LNCaP clone FGC (cell line): ENCODE data around the gene CCDC88C.

Experiments
- DNase-seq: peaks from one replicate; pipeline ENCODE4 v3.0.0-alpha.2; 2011; ENCODE audit warnings: low read depth
- H3K4me3 ChIP-seq: 2 replicates; pipeline ENCODE4 v1.5.1; 2011; ENCODE audit warnings: mild to moderate bottlenecking, low read depth, low read length, control low read depth
- CTCF ChIP-seq: IDR thresholded peaks from 2 replicates; pipeline ENCODE4 v1.5.1; 2012; ENCODE audit warnings: mild to moderate bottlenecking; ENCODE audit not compliant: control insufficient read depth, insufficient read depth; ENCODE audit errors: extremely low read depth

The CCDC88C gene

GRCh38 chr14:91308337-91308736 lies 109.3 kb downstream of the CCDC88C start:
- no peak overlapping the region for H3K4me3 ChIP-seq
- TF ChIP-seq CTCF: no peak
- DNase-seq: no peak

DNA sequence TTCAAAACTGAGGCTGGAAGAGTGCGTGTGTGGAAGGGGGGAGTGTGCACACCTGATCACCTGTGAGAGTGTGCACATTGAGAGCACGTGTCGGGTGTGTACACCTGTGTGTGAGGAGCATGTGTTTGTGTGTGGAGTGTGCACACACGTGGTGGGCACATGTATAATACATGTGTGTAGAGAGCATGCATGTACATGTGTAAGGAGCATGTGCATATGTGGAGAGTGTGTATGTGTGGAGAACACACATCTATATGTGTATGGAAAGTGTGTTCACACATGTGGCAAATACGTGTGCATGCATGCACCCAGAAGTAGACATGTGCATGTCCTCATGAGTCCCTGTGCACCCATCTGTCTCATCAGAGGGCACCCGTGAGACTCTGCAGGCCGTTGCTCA lies 110.0 kb downstream of the CCDC88C start:
- no peak for DNase-seq
- no peak overlapping the region for H3K4me3 ChIP-seq
- no peak for TF ChIP-seq CTCF

- no peak for TF ChIP-seq CTCF
- H3K4me3 ChIP-seq: no peak overlapping the region
- DNase-seq: no peak
These were observed 110.6 kb downstream of the CCDC88C start for GRCh38 chr14:91307046-91307445.

DNA sequence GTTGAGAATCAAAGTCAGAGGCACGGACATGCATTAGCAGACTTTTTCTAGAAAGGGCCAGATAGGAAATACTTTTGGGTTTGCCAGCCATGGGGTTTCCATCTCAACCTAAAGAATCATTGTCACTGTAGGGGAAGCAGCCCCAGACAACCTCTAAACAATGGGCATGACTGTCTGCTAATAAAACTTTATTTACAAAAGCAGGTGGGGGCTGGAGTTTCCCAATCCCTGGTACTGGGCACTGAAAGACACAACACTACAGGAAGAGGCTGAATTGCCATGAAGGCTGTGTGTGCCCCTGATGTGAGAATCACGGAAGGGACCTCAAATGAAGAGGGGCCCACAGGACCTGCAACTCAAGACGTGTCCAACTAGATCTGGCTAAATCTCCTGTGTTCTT lies 111.1 kb downstream of the CCDC88C start:
- DNase-seq: no peak
- TF ChIP-seq CTCF: no peak
- no peak overlapping the region for H3K4me3 ChIP-seq

GRCh38 chr14:91305650-91306431 lies 111.8 kb downstream of the CCDC88C start:
- no peak for DNase-seq
- no peak for TF ChIP-seq CTCF
- H3K4me3 ChIP-seq: no peak overlapping the region

DNA sequence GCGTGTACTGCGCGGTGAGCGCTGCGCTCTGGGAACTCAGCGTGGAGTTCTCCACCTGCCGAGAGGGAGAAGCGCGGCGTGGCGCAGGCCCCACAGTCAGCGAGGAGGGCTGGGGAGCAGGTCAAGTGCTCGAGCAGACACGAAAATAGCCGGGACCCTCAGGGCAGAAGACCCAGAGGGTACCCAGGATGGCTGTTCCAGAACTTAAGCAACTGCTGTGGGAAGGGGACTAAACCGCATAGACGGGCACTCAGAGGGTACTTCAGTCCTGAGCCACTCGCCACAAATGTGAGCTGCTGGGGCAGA lies 113.7 kb downstream of the CCDC88C start:
- TF ChIP-seq CTCF: no peak
- DNase-seq: no peak
- H3K4me3 ChIP-seq: no peak overlapping the region

DNA sequence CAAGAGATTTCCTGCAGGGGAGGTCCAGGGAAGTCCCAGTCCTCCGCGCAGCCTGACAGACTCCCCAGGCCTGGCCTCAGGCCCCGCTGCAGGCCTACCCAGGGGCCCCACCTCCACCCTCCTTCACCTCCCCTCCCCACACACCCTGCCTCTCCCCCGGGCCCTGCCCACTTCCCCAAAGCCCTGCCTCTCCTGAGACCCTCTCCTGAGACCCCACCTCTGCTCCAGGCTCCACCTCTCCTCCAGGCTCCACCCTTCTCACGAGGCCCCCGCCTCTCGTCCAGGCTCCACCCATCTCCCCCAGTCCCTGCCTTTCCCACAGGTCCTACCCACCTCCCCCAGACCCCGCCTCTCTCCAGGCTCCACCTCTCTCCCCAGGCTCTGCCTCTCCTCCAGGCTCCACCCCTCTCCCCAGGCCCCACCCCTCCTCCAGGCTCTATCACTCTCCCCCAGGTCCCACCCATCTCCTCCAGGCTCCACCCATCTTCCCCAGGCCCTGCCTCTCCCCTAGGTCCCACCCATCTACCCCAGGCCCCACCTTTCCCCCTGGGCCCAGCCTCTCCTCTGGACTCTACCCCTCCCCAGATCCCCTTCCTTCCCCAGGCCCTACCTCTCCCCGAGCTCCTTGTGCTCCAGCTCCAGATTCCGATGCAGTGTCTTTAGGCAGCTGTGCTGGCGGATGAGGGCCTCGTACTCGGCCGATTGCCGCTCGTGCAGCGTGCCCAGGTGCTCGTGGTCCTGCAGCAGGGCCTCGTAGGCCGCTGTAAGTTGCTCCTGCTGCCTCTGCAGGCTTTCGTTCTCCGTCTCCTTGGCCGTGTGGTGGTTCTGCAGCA lies 114.3 kb downstream of the CCDC88C start:
- no peak overlapping the region for H3K4me3 ChIP-seq
- DNase-seq: no peak
- TF ChIP-seq CTCF: no peak
